Tibial nerve (tissue), 4 donors: ENCODE results near the gene FRMD4A. TPM values are rescaled to one million over a fixed set of nuclear protein-coding genes. Genes with fewer than 3 reads are reported as not detected.

Experiments
- DNase-seq, 2 donors: peaks; one replicate each; pipeline ENCODE4 v3.0.0-alpha.2; 2019; ENCODE audit warnings: low spot score in 2 of 2
- H3K27ac ChIP-seq, 4 donors: fragments of 200-600 bp; sonication (generic) in 3 of 4; one replicate each; pipeline ENCODE4 v1.5.1; 2017 to 2019; ENCODE audit warnings: mild to moderate bottlenecking in 1 of 4
- H3K27me3 ChIP-seq, 2 donors: fragments of 200-600 bp; sonication (generic) in 1 of 2; one replicate each; pipeline versions ENCODE4 v1.5.1 to v1.6.0; 2017 to 2019
- H3K36me3 ChIP-seq, 3 donors: fragments of 200-600 bp; sonication (generic); one replicate each; pipeline ENCODE4 v1.5.1; 2018 to 2019
- H3K4me1 ChIP-seq, 4 donors: fragments of 200-600 bp; sonication (generic) in 3 of 4; one replicate each; pipeline ENCODE4 v1.5.1; 2017 to 2019
- H3K4me3 ChIP-seq, 4 donors: fragments of 200-600 bp; sonication (generic) in 3 of 4; one replicate each; pipeline ENCODE4 v1.5.1; 2017 to 2019; ENCODE audit warnings: mild to moderate bottlenecking in 1 of 4, moderate library complexity in 1 of 4
- H3K9me3 ChIP-seq, 4 donors: fragments of 200-600 bp; sonication (generic) in 3 of 4; one replicate each; pipeline ENCODE4 v1.5.1; 2017 to 2019
- CTCF ChIP-seq, 5 experiments: fragments of 200-600 bp in 3 of 5; fragments of 450-650 bp in 2 of 5; sonication (generic) in 3 of 5; IDR thresholded peaks; one replicate each; pipeline ENCODE4 v1.5.1; 2016 to 2019; ENCODE audit warnings: antibody characterized with exemption in 5 of 5, mild to moderate bottlenecking in 3 of 5, moderate library complexity in 2 of 5
- EP300 ChIP-seq, 2 donors: sonication (generic); formaldehyde crosslinking; IDR thresholded peaks; one replicate each; pipeline ENCODE4 v1.6.1; 2017; ENCODE audit warnings: antibody characterized with exemption in 2 of 2, mild to moderate bottlenecking in 1 of 2
- POLR2A ChIP-seq, 2 donors: fragments of 450-650 bp; IDR thresholded peaks; one replicate each; pipeline ENCODE4 v1.6.1; 2017; ENCODE audit warnings: antibody characterized with exemption in 2 of 2, mild to moderate bottlenecking in 2 of 2, moderate library complexity in 2 of 2
- WGBS, 2 donors: methylation state at CpG; one replicate each; pipeline ENCODE4 v1.1.5; 2018; 5-methylcytosine and 5-hydroxymethylcytosine counted together
- total RNA-seq, 4 donors: library from RNA; depleted of rRNA; stranded (reverse); fragments of >200 nt; gene quantifications; one replicate each; pipeline ENCODE4 v1.1.0, GENCODE V29; 2016

The FRMD4A gene
- total RNA-seq, 4 donors from 2014 or later: 39.8 to 89.7 (median 53.9) TPM

GRCh38 chr10:13877154-13877909 is 453.4 kb downstream of the FRMD4A start:
- no peak overlapping the region for H3K4me3 ChIP-seq
- TF ChIP-seq EP300 (IDR thresholded peaks at IDR 0.05) (peak in 1 of 2 donors; percentile 58), CTCF (IDR thresholded peaks at IDR 0.05) (no peak), POLR2A (IDR thresholded peaks at IDR 0.05) (no peak)
- DNase-seq: peak; percentile 28 to 57
- peaks cover 0 to 59% (median 27%) of the 10 kb centered on the region in 4 donors for H3K4me1 ChIP-seq
- no peaks in the 10 kb centered on the region for H3K36me3 ChIP-seq
- no peaks in the 10 kb centered on the region for H3K9me3 ChIP-seq
- peak overlapping the region in 3 of 4 donors; percentile 26 to 57 (median 50) for H3K27ac ChIP-seq
- no peaks in the 10 kb centered on the region for H3K27me3 ChIP-seq
- 65 to 79% methylated on average over 4 to 11 of the region's 11 CpGs for WGBS, 2 donors

GRCh38 chr10:13873196-13873595 is 457.5 kb downstream of the FRMD4A start:
- H3K9me3 ChIP-seq: no peaks in the 10 kb centered on the region
- no peak for TF ChIP-seq POLR2A (IDR thresholded peaks at IDR 0.05)
- TF ChIP-seq CTCF (IDR thresholded peaks at IDR 0.05): no peak
- peak in 1 of 2 donors; percentile 7 for TF ChIP-seq EP300 (IDR thresholded peaks at IDR 0.05)
- H3K27ac ChIP-seq: peak overlapping the region in 3 of 4 donors; percentile 22 to 86 (median 73)
- DNase-seq: no peak
- peaks cover 0 to 54% (median 18%) of the 10 kb centered on the region in 4 donors for H3K4me1 ChIP-seq
- WGBS, 2 donors: 56 to 67% methylated on average over 6 of the region's 6 CpGs
- peaks cover 0 to 11% (median 0%) of the 10 kb centered on the region in 3 donors for H3K36me3 ChIP-seq
- H3K4me3 ChIP-seq: no peak overlapping the region
- no peaks in the 10 kb centered on the region for H3K27me3 ChIP-seq

GRCh38 chr10:13872411-13872810 is 458.3 kb downstream of the FRMD4A start:
- no peak overlapping the region for H3K4me3 ChIP-seq
- H3K36me3 ChIP-seq: peaks cover 0 to 11% (median 0%) of the 10 kb centered on the region in 3 donors
- TF ChIP-seq CTCF (IDR thresholded peaks at IDR 0.05) (no peak), POLR2A (IDR thresholded peaks at IDR 0.05) (no peak), EP300 (IDR thresholded peaks at IDR 0.05) (peak in 1 of 2 donors; percentile 26)
- H3K27me3 ChIP-seq: no peaks in the 10 kb centered on the region
- WGBS, 2 donors: 69 to 82% methylated on average over 9 of the region's 9 CpGs
- H3K9me3 ChIP-seq: no peaks in the 10 kb centered on the region
- H3K27ac ChIP-seq: peak overlapping the region in 3 of 4 donors; percentile 3 to 75 (median 73)
- no peak for DNase-seq
- peaks cover 0 to 46% (median 13%) of the 10 kb centered on the region in 4 donors for H3K4me1 ChIP-seq

GRCh38 chr10:13871776-13872175 is 458.9 kb downstream of the FRMD4A start:
- H3K27ac ChIP-seq: peak overlapping the region in 3 of 4 donors; percentile 3 to 73 (median 67)
- H3K4me1 ChIP-seq: peaks cover 0 to 41% (median 13%) of the 10 kb centered on the region in 4 donors

More at GRCh38 chr10:13871776-13872175, 458.9 kb downstream of the FRMD4A start:
- Histone ChIP-seq H3K9me3 (no peaks in the 10 kb centered on the region), H3K27me3 (no peaks in the 10 kb centered on the region), H3K4me3 (no peak overlapping the region), H3K36me3 (peaks cover 0 to 11% (median 0%) of the 10 kb centered on the region in 3 donors)
- DNase-seq: no peak
- WGBS, 2 donors: 63 to 78% methylated on average over 11 of the region's 11 CpGs
- TF ChIP-seq EP300 (IDR thresholded peaks at IDR 0.05): no peak
- no peak for TF ChIP-seq CTCF (IDR thresholded peaks at IDR 0.05)
